EL (cell line): Measurements from ENCODE around the gene MSMP.
A peak's percentile ranks its signal among the peaks of the same experiment; 100 is the strongest.

Experiments used
- DNase-seq: peaks from one replicate; pipeline ENCODE4 v3.0.0-alpha.2; 2016

The MSMP gene

DNA sequence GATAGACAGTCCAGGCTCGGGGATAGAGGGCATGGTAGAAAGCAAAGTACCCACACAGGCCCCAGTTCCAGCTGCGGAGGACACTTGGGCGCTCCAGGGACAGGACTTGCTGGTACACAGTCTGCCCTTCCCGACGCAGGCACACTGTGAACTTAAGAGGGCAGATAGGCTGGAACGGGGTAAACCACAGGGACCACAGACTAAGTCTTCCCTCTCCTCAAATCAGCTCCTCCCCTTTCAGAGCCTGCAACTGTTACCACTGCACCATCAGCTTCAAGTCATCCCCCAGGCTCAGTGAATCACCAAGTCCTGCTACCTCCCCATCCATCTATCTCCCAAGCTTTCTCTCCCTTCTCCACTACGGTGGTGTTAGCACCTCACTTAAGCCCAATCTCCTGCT is 12.3 kb downstream of the MSMP start:
- no peak for DNase-seq

DNA sequence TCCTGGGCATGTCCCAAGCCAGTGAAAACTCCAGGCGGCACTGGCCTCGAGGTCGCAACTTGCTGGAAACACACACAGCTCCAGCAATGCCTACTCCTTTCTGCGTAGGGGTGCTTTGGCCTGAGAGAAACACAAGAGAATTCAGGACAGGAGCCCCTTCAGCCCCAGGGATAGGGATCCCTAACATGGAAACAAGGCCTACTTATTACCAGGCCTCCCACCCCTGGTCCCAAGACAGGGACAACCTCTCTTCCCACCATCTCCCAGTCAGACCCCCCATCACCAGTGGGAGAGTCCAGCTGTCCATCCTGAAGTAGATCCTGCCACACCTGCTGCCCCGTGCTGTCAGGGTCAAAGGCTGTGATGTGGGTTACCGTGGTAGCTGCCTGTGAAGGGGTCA is 13.8 kb downstream of the MSMP start:
- no peak for DNase-seq

DNA sequence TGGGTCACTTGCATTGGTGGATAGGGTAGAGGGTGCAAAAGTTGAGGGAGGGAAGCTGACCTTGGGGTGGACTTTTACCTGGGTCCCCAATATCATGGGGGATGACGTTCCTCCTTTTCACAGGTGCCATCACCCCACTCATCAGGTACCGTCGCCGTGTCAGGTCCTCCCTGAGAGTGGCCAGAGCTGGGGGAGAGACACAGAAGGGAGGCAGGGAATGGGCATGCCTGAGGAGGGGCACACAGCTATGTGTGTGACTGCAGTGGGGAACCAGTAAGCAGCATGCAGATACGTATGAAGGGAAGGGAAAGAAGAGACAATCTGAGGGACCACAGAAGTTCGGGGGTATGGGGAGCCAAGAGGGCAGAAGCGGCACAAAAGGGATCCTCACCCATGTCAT is 15.2 kb downstream of the MSMP start:
- no peak for DNase-seq

DNA sequence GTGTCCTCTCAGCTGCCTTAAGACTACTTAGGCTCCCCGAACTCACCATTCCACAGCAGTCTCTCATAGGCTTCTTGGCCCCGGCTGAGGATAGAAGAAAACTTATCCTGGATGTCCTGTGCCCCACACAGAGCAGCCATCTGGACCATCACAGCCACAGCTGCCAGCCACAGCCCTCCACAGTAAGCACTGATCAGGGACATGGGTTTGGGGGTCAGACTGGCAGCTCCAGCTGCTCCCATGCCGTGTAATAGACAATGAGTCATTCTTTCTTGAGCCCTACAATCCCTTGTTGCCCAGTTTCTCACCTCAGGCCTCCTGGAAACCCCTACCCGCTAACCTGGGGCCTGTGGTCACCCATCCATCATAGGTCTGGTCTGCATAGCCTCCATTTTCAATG is 15.9 kb downstream of the MSMP start:
- DNase-seq, result no peak

DNA sequence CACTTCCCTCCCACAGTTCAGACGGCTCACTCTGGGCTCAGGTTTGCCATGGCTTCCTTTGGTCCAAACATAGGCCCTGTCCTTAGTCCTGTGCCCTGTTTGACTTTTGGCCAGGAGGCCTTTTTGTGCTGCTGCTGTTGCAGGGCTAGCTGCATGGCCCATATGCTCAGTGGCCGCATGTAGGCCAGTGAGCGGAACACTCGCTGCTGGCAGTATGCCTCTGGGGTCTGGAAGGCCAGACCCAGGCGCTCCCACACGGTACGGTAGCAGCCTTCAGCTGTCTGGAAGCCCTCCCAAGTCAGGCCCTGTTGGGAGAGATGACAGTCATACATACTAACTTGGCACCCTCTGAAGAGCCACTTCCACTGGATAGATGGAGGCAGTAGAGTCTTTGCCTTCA is 16.9 kb downstream of the MSMP start:
- no peak for DNase-seq

DNA sequence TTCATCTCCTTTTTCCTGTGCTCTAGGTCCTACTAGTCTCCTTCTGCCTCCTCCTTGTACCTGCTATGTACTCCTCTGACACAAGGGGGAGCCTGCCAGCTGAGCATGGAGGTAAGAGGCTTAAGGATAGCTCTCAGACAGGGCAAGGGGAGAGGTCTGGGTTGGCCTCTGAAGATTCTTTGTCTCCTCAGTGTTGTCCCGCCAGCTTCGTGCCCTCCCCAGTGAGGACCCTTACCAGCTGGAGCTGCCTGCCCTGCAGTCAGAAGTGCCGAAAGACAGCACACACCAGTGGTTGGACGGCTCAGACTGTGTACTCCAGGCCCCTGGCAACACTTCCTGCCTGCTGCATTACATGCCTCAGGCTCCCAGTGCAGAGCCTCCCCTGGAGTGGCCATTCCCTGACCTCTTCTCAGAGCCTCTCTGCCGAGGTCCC is 17.9 kb downstream of the MSMP start:
- DNase-seq, result peak; percentile 79

DNA sequence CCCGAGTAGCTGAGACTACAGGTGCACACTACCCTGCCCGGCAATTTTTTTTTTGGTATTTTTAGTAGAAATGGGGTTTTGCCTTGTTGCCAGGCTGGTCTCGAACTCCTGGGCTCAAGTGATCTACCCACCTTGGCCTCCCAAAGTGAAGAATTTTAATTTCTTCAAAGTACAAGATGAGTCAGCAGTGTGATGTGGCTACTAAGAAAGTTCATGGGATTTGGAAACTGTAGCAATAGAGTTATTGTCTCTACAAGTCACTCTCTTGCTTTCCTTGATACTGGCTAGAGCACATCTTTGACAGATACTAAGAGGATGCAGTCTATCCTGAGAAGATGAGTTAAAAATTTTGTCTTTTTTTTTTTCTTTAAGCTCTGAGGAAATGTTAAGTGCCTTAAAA is 20.0 kb downstream of the MSMP start:
- DNase-seq, result no peak

DNA sequence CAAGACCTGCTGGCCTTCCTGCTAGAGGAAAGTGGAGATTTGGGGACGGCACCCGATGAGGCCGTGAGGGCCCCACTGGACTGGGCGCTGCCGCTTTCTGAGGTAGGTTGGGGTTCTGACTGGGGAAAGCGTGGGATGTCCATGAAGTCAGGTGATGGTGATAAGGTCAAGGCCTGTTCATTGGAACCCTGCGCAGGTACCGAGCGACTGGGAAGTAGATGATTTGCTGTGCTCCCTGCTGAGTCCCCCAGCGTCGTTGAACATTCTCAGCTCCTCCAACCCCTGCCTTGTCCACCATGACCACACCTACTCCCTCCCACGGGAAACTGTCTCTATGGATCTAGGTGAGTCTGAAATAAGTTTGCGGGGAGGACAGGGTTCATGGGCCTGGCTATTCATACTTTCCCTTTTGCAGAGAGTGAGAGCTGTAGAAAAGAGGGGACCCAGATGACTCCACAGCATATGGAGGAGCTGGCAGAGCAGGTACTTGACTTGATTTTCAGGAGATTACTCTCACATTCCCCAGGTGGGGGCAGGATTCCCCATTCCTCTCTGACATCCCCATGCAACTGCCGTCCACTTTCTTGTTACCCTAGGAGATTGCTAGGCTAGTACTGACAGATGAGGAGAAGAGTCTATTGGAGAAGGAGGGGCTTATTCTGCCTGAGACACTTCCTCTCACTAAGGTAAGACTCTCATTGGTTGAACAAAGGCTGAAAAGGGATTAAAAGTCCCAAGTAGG is 21.1 kb downstream of the MSMP start:
- peak; percentile 78 for DNase-seq

DNA sequence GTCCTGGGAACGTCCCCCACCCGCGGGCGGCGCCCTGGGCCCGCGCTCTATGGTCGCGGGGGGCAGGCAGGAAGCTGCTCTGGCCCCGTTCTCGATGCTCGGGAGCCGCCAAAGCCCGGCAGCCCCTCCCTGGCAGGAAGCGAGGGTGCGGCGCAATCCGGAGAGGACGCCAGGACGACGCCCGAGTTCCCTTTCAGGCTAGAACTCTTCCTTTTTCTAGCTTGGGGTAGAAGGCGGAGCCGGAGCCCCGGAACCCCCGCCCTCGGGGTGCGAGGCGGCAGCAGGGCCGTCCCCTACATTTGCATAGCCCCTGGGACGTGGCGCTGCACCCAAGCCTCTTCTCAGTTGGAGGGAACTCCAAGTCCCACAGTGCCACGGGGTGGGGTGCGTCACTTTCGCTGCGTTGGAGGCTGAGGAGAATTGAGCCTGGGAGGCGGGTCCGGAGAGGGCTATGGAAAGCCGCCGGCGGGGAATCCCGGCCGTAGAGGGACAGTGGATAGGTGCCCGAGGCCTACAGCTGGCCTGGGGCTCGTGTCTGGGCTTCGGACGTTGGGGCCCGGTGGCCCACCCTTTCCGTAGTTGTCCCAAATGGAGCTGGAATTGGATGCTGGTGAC is 21.8 kb downstream of the MSMP start, which contains the start of the genes CREB3 and TLN1:
TSS of gene CREB3 (plus strand) at position 482 of the 615 bp plus-strand sequence. CDS start at position 589, 107 bp downstream.
TSS of gene TLN1 (minus strand) at position 11 of the 615 bp plus-strand sequence. CDS start 6,501 bp downstream, outside the sequence.
- peak; percentile 100 for DNase-seq

DNA sequence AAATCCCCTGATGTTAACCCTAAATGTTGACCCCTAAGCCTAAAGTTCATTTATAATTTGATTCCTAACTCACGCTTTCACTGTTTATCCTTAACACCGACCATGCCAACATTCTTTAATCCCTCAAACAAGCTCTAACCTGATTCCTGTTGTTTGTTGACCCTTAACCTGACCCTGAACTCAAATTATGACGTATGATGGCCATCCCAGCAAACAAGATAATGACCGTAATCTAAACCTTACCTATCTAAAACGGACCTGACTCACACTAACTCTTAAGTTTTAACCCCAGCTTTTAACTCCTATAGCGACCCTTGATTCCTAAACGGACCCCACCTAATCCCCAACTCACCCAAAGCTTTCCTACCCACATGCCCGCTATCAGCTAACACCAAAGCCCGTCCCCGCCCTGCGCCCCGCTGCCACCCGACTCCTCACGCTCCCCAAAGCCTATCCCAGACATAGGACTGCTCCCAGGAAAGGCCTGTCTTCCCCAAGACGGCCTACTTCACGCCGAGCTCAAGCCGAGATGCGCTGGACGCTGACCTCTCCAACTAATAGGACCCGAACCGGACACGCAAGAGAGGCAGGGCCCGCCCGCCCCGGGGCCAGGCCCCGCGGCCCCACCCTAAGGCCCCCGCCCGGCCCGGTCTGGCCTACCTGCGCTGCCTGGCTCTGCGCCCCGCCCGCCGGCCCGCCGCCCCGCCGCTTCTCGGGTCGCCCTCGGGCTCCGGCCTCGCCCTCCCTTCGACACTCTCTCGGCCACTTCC is 22.5 kb downstream of the MSMP start:
- DNase-seq, result no peak

DNA sequence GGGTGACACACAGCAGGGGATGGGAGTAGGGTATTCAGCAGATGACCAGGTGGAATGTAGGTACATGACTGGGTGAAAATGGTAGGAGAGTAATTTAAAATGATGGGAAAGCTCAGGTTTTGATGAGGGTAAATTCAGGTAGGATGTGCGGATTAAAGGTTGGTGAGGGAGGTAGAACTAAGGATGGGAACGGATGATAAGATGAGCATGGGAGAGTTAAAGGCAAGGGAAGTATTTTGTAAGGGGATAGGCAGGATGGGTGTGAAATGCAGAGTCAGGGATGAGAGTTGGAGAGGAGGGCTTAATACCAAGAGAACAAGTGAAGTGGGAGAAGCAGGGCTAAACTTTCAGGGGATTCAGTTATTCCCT is 23.6 kb downstream of the MSMP start:
- DNase-seq, result no peak

DNA sequence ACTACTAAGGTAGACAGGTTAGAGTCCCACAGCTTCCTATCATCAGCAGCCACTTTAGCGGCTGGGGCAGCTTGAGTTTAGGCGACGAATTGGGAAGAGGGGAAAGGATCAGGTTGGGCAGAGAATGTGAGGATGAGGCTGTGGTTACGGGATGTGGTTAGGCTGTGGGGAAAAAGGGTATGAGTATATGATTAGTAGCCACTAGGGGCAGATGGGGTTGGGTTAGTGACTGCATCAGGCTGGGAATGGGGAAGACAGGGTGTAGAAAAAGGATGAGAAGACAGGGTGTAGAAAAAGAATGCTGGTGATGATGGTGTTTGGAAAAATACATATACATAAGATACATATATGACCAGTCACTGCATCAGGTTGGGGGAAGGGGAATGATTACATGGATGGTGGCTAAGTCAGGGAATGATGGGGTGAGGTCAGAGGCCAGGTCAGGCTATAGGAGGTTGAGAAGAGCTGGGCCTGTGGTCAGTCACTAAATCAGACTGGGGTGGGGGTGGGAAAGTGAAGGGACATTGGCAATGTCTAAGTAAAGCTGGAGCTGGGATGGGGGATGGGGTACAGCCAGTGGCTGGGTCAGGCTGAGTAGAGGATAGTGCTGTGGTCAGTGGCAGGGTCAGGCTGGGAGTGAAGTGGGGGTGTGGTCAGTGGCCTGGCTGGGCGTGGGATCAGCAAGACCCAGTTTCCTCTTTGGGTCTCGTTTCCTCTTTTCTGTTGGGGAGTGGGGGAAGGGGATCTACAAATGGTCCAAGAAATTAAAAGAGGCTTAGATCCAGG is 24.2 kb downstream of the MSMP start:
- peak; percentile 94 for DNase-seq

DNA sequence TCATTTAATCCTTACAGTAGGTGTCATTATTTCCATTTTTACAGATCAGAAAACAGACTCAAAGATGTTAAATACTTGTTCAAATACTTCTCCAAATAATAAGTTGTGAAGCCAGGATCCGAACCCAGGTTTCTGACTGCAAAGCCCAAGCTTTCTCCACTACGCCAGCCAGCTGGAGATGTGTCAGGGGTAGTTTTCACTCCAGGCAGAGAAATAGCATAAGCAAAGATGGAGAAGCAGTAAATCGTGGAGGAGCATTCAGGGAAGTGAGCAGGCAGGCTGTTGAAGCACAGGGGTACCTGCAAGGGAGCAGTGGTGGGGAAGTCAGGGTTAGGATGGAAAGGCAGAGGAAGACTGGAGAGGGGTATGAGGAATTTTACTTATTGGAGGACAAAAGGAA is 25.0 kb downstream of the MSMP start:
- no peak for DNase-seq

DNA sequence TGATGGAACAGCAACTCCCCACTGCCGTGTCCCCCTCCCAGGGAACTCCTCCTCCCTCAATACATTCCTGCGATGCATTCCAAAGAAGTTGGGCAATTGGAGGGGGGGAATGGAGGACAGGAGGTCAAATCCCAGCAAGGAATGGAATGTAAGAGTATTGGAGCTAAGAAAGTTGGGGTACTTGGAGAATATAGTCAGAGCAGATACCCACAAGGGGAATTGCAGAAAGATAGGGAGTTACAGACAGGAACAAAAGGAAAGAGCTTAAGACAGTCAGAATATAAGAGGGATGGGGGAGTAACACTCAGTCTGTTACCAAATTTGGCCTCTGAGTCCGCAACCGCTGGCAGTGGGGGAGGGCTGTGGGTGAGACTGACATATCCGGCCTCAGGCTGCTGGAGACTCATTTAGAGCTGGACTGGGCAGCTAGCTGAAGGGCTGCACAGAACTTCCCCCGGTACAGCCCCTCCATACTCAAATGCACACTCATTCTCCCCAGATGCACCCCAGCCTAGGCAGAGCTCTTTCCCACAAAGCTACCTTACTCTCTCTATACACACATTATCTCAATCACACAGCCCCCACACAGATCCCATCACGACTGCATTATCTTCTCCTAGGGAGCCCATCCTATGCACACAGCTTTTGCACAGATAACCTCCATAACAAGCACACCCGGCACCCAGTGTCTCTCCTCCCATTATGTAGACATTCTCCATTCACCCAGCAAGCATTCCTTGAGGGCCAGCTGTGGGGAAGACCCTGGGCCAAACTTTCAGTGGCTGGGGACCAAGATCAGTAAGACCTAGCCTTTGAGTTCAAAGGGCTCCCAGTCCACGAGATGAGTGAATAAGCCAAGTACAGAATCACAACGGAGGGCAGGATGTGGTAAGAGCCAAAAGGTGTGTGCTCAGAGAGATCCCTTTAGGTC is 25.8 kb downstream of the MSMP start:
- DNase-seq, result peak; percentile 97

DNA sequence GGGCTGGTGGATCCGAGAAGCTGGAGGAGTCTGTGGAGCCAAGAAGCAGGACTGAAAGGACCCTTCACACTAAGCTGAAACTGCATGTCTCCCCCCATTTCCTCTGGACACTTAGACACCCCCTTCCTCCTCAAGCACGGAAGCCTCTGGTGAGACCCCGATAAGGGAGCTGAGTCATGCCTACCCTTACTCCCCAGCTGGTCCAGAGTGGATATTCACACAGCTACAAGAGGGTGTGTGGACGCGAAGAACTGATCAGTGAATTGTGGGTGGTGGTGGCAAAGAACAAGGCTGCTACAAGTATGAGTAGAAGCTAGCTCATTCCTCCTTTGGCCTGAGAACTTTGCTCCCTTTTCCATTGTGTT is 26.4 kb downstream of the MSMP start:
- no peak for DNase-seq

DNA sequence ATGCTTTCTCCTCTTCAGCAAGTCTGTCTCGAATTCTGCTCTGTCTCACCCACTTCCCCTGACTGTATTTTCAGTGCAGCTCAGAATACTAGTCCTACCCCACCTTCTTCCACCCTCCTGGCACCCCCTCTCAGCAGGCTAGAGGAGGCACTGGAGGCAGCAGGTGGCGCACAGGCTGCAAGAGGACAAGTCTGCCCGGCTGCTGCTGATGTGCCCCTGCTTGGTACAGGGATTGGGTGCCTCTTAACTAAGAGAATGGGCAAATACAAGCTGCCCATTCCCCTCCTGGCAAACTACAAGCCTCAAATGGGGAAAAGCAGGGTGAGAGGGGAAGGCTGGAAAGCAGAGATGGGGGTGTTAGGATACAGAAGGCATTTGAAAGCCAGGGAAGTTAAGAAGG is 27.1 kb downstream of the MSMP start:
- peak; percentile 54 for DNase-seq

DNA sequence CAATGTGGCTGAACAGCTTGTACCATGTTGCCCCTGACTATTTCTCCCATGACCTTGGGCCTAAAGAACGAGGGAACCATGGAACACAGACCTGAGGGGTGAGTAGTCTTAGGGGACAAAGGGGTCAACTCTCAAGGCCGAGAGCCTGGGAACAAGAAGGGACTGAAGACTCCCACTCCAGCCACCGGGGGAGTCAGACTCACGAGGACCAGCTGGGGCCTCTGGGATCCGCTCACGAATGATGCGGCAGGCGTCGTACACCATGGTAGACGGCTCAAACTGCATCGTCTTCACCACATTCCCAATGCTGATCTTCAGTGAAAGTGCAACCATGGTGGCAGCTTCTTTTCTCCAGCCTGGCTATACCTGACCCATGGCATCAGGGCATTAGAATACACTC is 28.7 kb downstream of the MSMP start:
- DNase-seq, result no peak

DNA sequence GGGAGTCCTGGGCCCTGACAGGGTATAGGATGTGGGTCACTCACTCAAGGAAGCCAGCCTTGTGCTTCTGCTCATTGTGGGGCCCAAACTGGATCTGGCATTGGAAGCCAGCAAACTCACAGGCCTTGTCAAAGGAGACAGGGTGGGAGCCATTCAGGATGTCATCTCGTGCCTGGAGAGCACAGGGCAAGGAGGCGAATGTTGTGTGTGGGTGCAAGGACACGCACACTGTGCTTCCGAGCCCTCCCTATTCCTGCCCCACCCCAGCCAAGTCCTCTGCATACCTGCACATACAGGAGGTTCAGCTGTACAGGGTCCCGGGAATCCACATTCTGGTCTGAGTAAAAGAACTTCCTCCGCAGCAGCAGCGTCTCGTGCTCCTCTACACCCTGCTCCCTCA is 30.2 kb downstream of the MSMP start:
- DNase-seq, result no peak

DNA sequence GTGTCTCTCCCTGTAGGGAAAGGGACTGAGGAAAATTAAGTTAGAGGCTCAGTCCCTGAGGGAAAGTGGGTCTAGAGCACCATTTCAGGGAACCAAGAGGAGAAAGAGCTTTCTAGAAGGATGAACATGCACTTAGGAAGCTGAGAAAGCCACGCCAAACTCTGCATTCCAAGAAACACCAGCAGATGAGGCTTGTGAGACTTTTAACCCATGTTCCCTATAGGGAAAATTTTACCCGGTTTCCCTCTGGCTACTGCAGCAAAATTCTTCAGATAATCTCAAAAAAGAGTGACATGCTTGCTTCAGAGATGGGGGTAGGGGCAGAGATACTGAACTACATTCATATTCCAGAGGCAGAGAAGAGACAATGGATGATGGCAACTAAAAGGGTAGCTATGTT is 30.6 kb downstream of the MSMP start:
- DNase-seq, result no peak

DNA sequence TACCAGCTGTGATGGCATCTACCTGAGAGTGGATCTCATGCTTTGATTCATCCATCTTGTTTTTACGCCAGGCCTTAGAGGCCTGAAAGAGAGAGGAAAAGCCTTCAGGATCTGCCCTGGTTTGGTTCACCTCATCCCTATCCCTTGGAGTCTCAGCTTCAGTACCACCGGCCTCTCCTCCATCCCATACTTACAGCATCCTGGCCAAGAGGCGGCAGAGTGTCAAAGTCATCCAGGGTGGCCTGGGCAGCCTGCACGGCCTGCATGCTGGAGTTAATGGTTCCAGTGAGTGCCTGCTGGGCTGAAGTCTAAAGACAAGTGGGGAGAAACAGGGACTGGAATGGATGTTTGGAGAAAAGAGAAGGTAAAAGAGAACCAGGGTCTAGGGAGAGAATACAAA is 34.5 kb downstream of the MSMP start:
- no peak for DNase-seq

DNA sequence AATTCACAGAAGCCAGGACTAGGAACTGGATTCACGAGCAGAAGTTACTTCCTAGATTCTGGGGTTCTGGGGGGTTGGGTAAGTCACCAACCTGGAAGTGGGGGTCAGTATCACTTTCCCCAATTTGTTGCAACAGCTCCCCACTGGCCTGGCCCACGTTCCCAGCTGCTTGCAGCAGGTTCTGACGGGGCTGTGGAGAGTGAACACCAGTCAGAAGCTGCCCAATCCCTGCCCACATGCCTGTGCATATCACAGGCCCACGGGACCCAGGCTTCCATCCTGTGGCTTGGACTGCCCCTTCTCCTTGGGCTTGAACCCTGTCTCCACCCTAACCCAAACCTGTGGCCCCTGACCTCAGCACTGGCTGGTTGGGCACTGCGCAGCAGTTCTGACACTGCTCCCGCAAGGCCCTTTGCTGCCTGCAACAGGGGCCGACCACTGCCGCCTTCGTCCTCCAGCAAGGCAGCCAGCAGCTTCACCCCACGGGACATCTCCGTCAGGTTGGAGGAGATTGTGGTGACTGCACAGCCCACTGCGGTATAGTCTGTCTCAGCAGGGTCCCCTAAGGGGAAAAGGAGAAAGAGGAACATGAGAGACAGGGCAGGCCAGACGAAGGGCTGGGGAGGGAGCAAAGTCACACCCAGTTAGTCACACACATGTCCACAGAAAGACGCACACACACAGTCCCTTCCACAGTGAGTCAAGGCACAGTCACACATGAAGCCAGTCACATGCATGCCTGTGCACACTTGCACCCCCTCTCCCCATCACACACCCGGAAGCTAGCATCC is 35.2 kb downstream of the MSMP start:
- DNase-seq, result no peak
